Measurements from ENCODE around the gene NCR2. TPM values are rescaled to one million over a fixed set of nuclear protein-coding genes. Genes with fewer than 3 reads are reported as not detected.
A peak's percentile ranks its signal among the peaks of the same experiment; 100 is the strongest.

Gene NCR2
- total and polyA plus RNA-seq, 2 of the 13 experiments (the other 11 are each of a cell fraction or from before 2014, with no cell fraction given) = not detected

GRCh38 chr6:41318654-41319565, 16.5 kb upstream of the NCR2 start (continued):
- peak; percentile 91 for TF ChIP-seq ZNF407 (CRISPR knock-in tag; IDR thresholded peaks at IDR 0.05; ENCODE audit: not compliant biosample characterization)
- no peak; the same call in none of the 2 replicates for TF ChIP-seq ZBTB38 (CRISPR knock-in tag; IDR thresholded peaks at IDR 0.05)
- TF ChIP-seq ZNF691 (CRISPR knock-in tag; IDR thresholded peaks at IDR 0.05; ENCODE audit: borderline replicate concordance, low read depth) = no peak; the same call in 1 of the 2 replicates
- TF ChIP-seq ZFX (CRISPR knock-in tag; IDR thresholded peaks at IDR 0.05; ENCODE audit: low read depth) = peak; percentile 36; the same call in 1 of the 2 replicates
- TF ChIP-seq ATF2 (CRISPR knock-in tag; IDR thresholded peaks at IDR 0.05) = peak; percentile 78; the same call in 1 of the 2 replicates
- TF ChIP-seq USF2 (IDR thresholded peaks at IDR 0.05; ENCODE audit: low read depth, low read length) = no peak
- no peak for TF ChIP-seq USF2 (CRISPR knock-in tag; IDR thresholded peaks at IDR 0.05; ENCODE audit: borderline replicate concordance)
- TF ChIP-seq ZNF709 (CRISPR knock-in tag; IDR thresholded peaks at IDR 0.05) = no peak
- no peak for TF ChIP-seq KDM6A (CRISPR knock-in tag; IDR thresholded peaks at IDR 0.05; ENCODE audit: low read depth)
- peak; percentile 93 for TF ChIP-seq STAG1 (CRISPR knock-in tag; IDR thresholded peaks at IDR 0.05)
- peak; percentile 78 for TF ChIP-seq SALL1 (CRISPR knock-in tag; IDR thresholded peaks at IDR 0.05)
- no peak for TF ChIP-seq TEAD3 (CRISPR knock-in tag; optimal IDR thresholded peaks at IDR 0.05; ENCODE audit: borderline replicate concordance)
- 0 out of 2 replicates have a peak, but pooled peaks have one; percentile 29 for TF ChIP-seq HOXA3 (CRISPR knock-in tag; IDR thresholded peaks at IDR 0.05)
- TF ChIP-seq GLI4 (CRISPR knock-in tag; IDR thresholded peaks at IDR 0.05; ENCODE audit: borderline replicate concordance) = 0 out of 2 replicates have a peak, but pooled peaks have one; percentile 45
- no peak for TF ChIP-seq MXI1 (IDR thresholded peaks at IDR 0.05; ENCODE audit: borderline replicate concordance, low read depth, low read length)
- no peak for TF ChIP-seq HDAC6 (IDR thresholded peaks at IDR 0.05; ENCODE audit: low read depth, low read length)

All from HepG2 (cell line).